ENCODE measurements around the gene NR2C2. TPM values are rescaled to one million over a fixed set of nuclear protein-coding genes. Genes with fewer than 3 reads are reported as not detected.
A peak's percentile ranks its signal among the peaks of the same experiment; 100 is the strongest.

The NR2C2 gene
- total and polyA plus RNA-seq, 3 donors from 2014 or later, result 52.6 to 87.5 (median 85.2) TPM

- no peaks in the 10 kb centered on the region for H3K27me3 ChIP-seq
- WGBS, 2 donors, result 0 to 1% methylated on average over 37 to 62 of the region's 69 CpGs
Measured at GRCh38 chr3:15064835-15065549, 117.6 kb downstream of the NR2C2 start, which contains the start of gene MRPS25. MRPS25 (minus strand) TSS chr3:15065315; CDS start chr3:15065194, 121 bp downstream.

DNA sequence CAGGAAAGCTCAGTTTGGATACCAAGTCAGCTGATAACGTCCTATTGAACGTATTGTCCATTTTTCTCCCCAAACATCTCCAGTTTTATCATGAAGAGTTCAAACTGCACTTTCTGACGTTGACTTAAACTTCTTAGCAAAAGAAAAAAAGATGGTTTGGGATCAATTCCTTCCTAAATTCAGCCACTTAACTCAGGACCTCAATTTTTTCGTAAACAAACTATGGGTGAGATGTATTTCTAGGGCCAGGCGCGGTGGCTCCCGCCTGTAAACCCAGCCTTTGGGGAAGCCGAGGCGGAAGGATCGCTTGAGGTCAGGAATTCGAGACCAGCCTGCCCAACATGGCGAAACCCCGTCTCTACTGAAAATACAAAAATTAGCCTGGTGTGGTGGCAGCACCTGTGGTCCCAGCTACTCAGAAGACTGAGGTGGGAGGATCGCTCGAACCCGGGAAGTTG, 118.2 kb downstream of the NR2C2 start:
- 23 to 44% methylated on average over 16 of the region's 16 CpGs for WGBS, 2 donors
- Histone ChIP-seq H3K27me3 (no peaks in the 10 kb centered on the region), H3K9me3 (no peaks in the 10 kb centered on the region), H3K4me3 (peak overlapping the region; percentile 73 to 87), H3K27ac (peak overlapping the region in 1 of 2 donors; percentile 82), H3K36me3 (ENCODE audit: low read depth, missing control alignments) (no peaks in the 10 kb centered on the region), H3K4me1 (peaks cover 14% of the 10 kb centered on the region)
- no peak for TF ChIP-seq CTCF (IDR thresholded peaks at IDR 0.05)
- TF ChIP-seq POLR2A (IDR thresholded peaks at IDR 0.05), result no peak
- DNase-seq, result no peak
- intact Hi-C loops (cut with DNase I; ENCODE audit: low total_unique reads), result no loop called here

More at GRCh38 chr3:15064835-15065549, 117.6 kb downstream of the NR2C2 start, which contains the start of gene MRPS25:
- intact Hi-C loops (cut with DNase I; ENCODE audit: low total_unique reads), result no loop called here
- H3K4me1 ChIP-seq, result peaks cover 14% of the 10 kb centered on the region
- peak within 1 kb of the TSS; percentile 73 to 87 for H3K4me3 ChIP-seq
- TF ChIP-seq POLR2A (IDR thresholded peaks at IDR 0.05), result no peak
- TF ChIP-seq CTCF (IDR thresholded peaks at IDR 0.05), result no peak
- H3K9me3 ChIP-seq, result no peaks in the 10 kb centered on the region
- peak within 1 kb of the TSS; percentile 79 to 82 for H3K27ac ChIP-seq
- no peaks in the 10 kb centered on the region for H3K36me3 ChIP-seq (ENCODE audit: low read depth, missing control alignments)
- DNase-seq, result peak; percentile 95

GRCh38 chr3:15066467-15066866, 119.1 kb downstream of the NR2C2 start:
- 74 to 79% methylated on average over 3 of the region's 3 CpGs for WGBS, 2 donors
- no peaks in the 10 kb centered on the region for H3K36me3 ChIP-seq (ENCODE audit: low read depth, missing control alignments)
- TF ChIP-seq POLR2A (IDR thresholded peaks at IDR 0.05) (no peak), CTCF (IDR thresholded peaks at IDR 0.05) (no peak)
- intact Hi-C loops (cut with DNase I; ENCODE audit: low total_unique reads), result no loop called here
- H3K27me3 ChIP-seq, result no peaks in the 10 kb centered on the region
- H3K4me1 ChIP-seq, result peaks cover 14% of the 10 kb centered on the region
- H3K9me3 ChIP-seq, result no peaks in the 10 kb centered on the region
- no peak for DNase-seq
- H3K4me3 ChIP-seq, result peak overlapping the region in 1 of 2 donors; percentile 73
- no peak overlapping the region for H3K27ac ChIP-seq

- no peak for TF ChIP-seq POLR2A (IDR thresholded peaks at IDR 0.05)
- no peak for TF ChIP-seq CTCF (IDR thresholded peaks at IDR 0.05)
Measured at GRCh38 chr3:15069441-15069840, 122.1 kb downstream of the NR2C2 start.

More at GRCh38 chr3:15069441-15069840, 122.1 kb downstream of the NR2C2 start:
- no peak for DNase-seq
- H3K27ac ChIP-seq, result no peak overlapping the region
- 87 to 93% methylated on average over 1 of the region's 1 CpG for WGBS, 2 donors
- H3K27me3 ChIP-seq, result no peaks in the 10 kb centered on the region
- no peaks in the 10 kb centered on the region for H3K36me3 ChIP-seq (ENCODE audit: low read depth, missing control alignments)
- no peaks in the 10 kb centered on the region for H3K9me3 ChIP-seq
- intact Hi-C loops (cut with DNase I; ENCODE audit: low total_unique reads), result no loop called here
- no peak overlapping the region for H3K4me3 ChIP-seq
- H3K4me1 ChIP-seq, result no peaks in the 10 kb centered on the region
